GM19099 (cell line): Measurements from ENCODE around the gene CYP4Z1.

ENCODE experiments used
- POLR2A ChIP-seq: IDR thresholded peaks from 3 replicates; pipeline ENCODE4 v1.6.1; 2011; ENCODE audit warnings: low read depth; ENCODE audit not compliant: insufficient read length; ENCODE audit errors: extremely low read depth

CYP4Z1 gene, protein sequence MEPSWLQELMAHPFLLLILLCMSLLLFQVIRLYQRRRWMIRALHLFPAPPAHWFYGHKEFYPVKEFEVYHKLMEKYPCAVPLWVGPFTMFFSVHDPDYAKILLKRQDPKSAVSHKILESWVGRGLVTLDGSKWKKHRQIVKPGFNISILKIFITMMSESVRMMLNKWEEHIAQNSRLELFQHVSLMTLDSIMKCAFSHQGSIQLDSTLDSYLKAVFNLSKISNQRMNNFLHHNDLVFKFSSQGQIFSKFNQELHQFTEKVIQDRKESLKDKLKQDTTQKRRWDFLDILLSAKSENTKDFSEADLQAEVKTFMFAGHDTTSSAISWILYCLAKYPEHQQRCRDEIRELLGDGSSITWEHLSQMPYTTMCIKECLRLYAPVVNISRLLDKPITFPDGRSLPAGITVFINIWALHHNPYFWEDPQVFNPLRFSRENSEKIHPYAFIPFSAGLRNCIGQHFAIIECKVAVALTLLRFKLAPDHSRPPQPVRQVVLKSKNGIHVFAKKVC

DNA sequence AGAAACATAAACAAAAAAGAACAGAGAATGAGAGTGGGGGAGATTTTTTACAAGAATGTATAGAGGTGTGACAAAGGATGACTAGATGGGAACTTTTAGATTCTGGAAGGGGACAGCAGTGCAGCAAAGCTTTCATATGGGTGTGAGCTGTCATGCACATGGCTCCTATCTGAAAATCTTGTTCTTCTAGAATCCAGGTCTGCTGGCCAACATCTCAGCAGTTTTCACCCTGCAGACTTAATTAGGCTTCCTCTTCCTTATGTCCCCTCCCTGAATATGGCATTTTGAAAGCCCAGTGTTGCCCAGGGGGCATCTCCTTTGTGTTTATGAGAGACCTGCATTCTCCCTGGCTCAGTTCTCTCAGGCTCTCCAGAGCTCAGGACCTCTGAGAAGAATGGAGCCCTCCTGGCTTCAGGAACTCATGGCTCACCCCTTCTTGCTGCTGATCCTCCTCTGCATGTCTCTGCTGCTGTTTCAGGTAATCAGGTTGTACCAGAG is at the start of gene CYP4Z1:
TSS of gene CYP4Z1 (plus strand) at position 135 of the 498 bp plus-strand sequence. CDS start at position 395, 260 bp downstream.
- TF ChIP-seq POLR2A, result no peak

DNA sequence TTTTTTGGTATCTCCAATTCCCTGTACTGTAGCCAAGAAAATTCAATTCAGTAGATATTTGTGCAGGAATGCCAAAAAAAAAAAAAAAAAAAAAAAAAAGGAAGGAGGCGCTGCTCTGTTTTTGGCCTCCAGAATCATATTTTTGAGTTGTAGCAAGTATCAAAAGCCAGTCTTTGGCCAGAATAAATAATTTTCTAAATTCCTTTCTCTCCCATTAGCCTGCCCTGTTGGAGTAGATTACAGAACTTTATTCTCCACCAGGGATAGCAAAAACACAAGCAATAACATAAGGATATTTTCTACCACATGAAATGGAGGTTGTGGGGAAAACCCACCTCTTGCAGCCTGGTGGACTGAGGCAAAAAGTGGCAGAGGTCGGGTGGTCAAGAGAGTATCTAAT is 46.0 kb upstream of the CYP4Z1 start:
- no peak for TF ChIP-seq POLR2A

DNA sequence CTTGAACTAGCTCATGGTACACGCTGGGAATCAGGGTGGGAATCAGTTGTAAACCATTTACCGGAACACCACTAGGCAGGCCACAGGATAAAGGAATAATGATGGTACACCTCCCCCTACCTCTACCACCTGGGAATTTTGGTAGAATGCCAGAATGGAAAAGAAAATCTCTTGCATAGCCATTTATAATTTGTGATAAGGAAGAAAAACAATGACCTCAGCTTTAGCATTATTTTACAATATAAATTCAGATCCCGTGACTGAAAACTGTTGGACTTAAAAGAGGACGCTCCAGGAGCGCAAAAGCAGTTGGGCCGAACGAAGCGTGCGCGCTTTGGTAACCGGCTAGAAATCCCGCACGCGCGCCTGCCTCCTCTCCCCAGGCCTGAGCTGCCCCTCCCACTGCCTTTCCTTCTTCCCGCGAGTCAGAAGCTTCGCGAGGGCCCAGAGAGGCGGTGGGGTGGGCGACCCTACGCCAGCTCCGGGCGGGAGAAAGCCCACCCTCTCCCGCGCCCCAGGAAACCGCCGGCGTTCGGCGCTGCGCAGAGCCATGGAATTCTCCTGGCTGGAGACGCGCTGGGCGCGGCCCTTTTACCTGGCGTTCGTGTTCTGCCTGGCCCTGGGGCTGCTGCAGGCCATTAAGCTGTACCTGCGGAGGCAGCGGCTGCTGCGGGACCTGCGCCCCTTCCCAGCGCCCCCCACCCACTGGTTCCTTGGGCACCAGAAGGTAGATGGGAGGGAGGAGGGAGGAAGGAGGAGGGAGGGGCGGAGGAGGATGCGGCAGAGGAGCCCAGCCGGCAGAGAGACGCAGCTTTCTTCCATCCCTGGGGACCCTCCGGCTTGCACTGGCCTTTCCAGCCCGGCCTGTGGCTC is 43.5 kb upstream of the CYP4Z1 start, which contains the start of gene CYP4X1:
TSS of gene CYP4X1 (plus strand) at position 402 of the 873 bp plus-strand sequence. CDS start at position 551, 149 bp downstream.
- TF ChIP-seq POLR2A, result no peak

DNA sequence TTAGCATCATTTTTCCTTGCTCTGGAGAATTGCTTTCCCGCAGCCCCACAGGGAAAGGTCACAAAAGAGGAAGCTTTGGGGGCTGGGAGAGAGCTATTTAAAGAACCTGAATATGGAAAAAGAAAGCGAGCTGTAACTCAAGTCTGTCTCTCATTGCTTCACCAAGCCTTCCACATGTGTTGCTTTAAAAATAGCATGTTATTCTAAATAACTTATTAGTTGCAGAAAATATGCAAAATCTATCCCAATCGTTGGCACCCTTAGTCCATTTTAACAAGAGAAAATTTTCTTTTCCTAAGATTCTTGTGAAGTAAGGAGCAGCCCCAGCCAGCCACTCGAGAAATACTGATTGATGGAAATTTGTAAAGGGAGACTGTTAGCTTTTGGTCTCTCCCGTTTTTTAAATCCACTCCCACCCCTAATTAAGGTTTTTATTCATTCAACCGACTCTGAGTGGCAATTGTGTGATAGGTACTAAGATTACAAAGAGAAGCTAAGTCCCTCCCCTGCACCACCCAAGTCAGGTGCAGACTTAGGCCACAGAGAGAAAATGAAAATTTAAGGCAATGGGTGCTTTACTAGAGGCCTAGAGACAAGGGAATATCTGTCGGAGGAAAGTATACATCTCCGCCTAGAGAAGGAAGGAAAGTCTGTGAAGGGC is 42.8 kb upstream of the CYP4Z1 start:
- TF ChIP-seq POLR2A, result no peak

DNA sequence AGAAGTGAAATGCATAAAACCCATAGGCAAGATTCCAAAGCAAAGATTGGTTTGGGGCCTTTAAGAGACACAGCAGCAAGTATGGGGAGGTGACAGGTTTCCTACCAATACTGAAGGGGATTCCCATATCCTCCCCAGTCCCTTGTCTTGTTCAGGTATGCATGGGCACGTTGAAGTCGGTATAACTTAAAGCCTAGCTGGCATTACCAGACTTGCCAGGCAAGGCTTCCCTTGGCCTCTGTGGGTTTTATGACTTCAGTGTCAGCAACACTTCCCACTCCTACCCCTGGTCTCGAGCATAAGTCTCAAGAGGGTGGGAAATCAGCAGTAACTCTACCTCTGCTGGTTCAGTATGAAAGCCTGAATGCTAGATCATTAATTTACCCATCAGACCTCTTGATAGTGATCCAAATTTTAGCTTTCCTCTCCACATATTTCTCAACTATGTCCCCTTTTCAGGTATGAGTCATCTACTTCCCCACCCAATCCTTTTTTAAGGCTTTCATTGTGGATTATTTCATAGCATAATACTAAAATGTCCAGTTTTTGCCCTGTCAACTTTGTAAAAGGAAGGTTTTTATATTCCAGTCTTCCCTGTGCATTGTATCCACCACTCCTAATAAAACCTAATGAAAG is 36.7 kb upstream of the CYP4Z1 start:
- TF ChIP-seq POLR2A, result no peak

DNA sequence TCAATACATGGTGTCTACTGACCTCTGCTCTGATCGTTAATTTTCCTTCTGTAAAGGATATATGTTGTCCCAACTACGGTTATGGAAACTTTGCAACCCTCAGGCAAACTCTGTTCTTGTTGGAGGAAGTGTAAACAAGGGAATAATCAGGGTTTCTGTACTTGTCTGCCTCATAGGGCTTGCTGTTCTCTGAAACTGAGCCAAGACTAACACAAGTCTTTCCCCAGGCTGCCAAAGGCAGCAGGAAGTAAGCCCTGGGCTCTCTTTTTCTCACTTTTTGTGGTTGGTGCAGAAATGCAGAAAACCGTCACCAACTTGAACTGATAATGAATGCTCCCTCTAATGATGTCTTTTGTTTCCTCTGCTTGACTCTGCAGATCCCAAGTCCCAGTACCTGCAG is 36.0 kb upstream of the CYP4Z1 start:
- TF ChIP-seq POLR2A, result no peak

DNA sequence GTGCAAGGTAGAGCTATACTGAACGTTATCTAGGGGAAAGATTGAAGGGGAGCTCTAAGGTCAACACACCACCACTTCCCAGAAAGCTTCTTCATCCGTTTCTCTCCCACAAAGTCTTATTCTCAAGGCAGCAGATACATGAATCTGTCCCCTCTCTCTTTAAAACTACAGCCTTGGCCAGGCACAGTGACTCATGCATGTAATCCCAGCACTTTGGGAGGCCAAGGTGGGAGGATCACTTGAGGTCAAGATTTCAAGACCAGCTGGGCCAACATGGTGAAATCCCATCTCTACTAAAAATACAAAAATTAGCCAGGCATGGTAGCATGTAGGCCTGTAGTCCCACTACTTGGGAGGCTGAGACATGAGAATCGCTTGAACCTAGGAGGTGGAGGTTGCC is 35.4 kb upstream of the CYP4Z1 start:
- TF ChIP-seq POLR2A, result no peak

DNA sequence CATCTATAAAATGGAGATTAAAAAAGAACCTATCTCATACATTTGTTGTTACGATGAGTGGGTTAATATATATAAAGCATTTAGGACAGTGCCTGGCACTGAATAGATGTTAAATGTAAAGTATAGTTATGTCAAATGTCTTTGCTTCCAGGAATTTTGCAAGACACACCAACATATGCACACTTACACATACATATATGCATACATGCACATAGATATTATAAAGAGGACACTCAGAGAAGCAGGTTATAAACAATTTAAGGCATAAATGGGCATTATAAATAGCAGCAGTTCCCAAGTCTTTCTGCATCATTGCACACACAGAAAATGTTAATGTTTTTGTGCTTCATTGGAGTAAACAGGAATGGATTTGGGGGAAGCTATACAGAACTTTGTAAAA is 30.3 kb upstream of the CYP4Z1 start:
- TF ChIP-seq POLR2A, result no peak

DNA sequence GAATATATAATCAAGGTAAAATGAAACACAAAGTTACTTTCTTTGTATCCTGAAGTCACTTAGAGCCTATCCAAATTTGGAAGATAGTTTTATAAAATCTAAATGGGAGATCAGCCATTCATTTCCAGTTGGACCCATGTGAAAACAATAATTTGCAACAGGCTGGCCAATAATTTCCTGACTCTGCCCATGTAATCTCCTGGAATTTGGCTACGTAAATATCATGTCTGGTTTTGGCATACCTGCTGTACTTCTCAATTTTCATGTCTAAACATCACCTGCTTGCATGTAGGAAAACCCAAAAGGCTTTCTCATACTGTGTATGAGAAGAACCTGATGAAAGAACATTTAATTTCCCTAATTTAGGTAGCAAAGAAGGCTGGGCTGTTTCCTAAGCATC is 7.7 kb upstream of the CYP4Z1 start:
- TF ChIP-seq POLR2A, result no peak

DNA sequence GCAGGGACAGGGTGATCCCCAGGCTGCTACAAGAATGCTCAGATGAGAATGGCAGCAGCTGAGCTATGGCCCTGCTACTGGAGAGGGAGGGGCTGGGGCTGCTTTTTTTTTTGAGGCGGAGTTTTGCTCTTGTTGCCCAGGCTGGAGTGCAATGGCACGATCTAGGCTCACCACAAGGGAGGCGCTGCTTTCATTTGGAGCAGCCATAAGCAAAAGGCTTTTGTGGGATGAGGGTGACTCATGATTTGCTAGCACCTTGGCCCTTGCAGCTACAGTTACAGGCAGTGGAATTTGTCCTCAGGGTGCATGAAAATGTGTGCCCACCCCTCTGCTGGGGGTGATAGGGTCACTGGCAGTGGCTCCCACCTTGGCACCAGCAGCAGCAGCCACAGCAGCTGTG is 37.8 kb downstream of the CYP4Z1 start:
- TF ChIP-seq POLR2A, result no peak

DNA sequence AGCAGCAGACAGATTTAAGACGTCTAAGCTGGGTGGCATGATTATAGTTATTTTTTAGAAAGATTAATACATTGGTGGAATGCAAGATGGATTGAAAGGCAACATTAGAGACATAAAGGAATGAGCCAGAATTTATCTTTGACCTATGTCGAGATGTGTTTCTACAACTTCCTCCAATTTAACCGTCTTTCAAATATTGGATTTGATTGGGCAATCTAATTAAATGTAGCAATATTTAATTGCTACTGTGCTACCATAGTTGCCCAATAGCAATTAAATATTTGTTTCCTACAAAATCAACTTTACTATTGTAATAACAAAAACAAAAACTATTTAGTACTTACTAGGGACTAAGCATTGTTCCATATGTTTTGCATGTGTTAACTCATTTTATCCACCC is 39.8 kb downstream of the CYP4Z1 start:
- no peak for TF ChIP-seq POLR2A

DNA sequence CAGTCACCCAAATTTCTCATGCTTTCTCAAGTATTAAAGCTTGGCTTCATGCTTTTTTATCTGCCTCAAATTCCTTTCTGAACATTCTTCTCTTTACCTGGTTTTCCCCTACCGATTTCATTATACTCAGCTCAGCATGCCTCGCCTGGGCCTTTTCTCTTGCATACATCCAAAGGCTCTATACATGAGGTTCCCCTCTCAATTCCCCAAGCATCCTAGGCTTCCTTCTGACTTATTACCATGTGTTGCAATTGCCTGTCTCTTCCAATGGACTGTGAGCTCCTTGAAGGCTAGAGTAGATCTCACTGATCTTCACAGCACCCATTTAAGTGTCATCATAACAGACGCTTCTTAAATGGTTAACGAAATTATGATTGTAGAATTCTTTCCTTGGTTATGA is 46.1 kb downstream of the CYP4Z1 start:
- no peak for TF ChIP-seq POLR2A

DNA sequence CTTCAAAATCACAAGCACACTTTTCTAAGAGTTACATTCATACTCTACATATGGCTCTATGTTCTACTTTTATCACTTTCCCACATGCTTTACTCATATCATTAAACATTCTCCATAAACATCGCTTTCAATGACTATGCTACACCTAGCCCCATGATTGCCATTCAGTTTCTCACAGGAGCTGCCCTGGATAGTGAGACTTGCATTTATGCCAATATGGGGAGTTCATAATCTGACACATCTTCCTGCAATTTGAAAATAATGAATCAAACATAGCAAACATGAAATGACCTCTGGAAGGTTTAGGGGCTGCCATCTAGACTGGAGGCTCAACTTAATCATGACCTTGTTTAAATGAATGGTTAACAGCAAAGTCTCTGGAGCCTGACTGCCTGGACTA is 61.2 kb downstream of the CYP4Z1 start:
- no peak for TF ChIP-seq POLR2A

DNA sequence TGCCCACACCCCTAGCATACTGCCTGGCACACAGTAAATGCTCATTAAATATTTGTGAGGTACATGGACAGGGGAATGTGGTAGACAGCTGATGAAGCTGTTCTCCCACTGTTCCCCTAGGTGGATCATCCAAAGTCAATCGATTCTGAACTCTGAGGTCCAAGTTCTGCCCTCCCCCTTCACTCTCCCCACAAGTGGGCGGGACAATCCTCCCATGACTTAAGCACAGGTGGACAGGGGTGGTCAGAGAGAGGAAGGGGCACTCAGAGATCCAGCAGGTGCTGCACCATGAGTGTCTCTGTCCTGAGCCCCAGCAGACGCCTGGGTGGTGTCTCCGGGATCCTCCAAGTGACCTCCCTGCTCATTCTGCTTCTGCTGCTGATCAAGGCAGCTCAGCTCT is 70.2 kb downstream of the CYP4Z1 start, which contains the start of gene CYP4A22:
TSS of gene CYP4A22 (plus strand) at position 244 of the 400 bp plus-strand sequence. CDS start at position 289, 45 bp downstream.
- no peak for TF ChIP-seq POLR2A

DNA sequence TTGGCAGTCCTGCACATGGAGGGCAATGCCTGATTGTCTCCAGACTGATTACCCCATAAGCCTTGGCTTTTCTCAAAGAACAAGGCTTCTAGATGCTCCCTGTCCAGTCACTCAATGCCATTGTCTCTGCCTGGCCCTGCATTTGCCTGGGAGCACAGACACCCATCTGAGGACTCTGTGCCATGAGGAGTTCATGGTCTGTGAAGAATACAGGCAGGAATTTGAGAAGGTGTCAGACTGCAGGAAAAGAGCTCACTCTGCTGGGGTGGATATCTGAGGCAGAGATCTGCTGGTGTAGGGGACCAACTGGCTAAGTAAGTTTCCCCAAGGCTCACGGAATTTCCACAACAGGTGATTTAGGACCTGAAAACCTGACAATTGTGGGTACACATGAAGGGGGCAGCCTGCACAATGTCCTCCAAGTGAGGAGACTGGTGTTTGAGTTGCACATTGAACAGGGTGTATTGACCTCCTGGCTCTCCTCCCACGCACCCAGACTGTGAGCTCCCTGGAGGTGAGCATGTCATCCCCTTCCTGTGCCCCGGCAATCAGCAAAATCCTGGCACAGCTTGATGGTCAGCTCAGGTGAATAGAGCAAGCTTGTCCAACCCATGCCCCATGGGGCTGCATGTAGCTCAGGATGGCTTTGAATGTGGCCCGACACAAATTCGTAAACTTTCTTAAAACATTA is 71.0 kb downstream of the CYP4Z1 start:
- no peak for TF ChIP-seq POLR2A
